Mesenteric fat pad (tissue), 1 donor: ENCODE data around the gene FAU. TPM values are rescaled to one million over a fixed set of nuclear protein-coding genes. Genes with fewer than 3 reads are reported as not detected.

Experiments used
- DNase-seq: peaks from one replicate; pipeline ENCODE4 v3.0.0-alpha.2; 2020; ENCODE audit warnings: low spot score
- total RNA-seq: library from RNA; stranded (reverse); fragmentation: NEBNext Ultra II Directional; extraction: Animal tissue kit (Norgen Biotek cat#: 25700); gene quantifications from one replicate; pipeline ENCODE4 v1.2.1, GENCODE V29; 2021
- donor health status: DM: yes; HTN: yes; CAD: no.

Gene FAU
- total RNA-seq, 1 donor from 2014 or later: 617 TPM

- no peak for DNase-seq
These were observed 12.4 kb downstream of the FAU start for GRCh38 chr11:65109231-65110198.

GRCh38 chr11:65108469-65109123, 13.3 kb downstream of the FAU start:
- DNase-seq: no peak

DNA sequence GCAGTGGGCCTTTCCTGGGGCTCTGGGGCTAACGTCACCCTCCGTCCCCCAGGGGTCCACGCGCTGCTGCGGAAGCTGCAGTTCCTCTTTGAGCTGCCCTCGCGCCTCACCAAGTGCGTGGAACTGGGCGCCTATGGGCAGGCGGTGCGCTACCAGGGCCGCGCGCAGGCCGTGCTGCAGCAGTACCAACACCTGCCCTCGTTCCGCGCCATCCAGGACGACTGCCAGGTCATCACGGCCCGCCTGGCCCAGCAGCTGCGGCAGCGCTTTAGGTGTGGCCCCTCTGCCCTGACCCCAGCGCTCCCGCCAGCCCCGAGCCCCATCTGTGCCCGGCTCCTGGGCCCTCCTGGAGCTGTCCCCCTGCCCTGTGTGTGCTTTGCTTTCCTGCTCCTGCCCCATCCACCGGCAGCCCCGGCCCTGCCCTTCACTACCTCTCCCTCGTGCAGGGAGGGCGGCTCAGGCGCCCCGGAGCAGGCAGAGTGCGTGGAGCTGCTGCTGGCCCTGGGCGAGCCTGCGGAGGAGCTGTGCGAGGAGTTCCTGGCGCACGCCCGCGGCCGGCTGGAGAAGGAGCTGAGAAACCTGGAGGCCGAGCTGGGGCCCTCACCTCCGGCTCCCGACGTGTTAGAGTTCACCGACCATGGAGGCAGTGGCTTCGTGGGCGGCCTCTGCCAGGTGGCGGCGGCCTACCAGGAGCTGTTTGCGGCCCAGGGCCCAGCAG, 14.0 kb downstream of the FAU start:
- no peak for DNase-seq

DNA sequence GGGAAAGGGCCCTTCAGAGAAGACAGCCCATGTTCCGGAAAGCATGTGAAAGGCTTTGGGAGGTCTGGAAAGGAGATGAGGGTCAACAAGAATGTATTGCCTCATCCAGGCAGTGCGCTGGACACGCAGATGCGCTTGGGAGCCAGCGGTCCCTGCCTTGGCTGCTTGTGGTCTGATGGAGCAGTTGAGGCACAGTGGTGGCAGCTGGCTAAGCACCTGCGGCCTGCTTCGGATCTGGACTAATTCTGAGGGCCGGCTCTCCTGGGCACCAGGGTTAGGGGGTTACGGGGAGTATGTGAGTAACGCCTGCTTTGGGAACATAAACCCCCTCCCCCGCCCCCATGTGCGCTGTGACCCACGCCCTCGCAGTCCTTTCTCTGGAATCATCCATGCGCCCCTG, 14.9 kb downstream of the FAU start:
- no peak for DNase-seq

- no peak for DNase-seq
These were observed 17.3 kb downstream of the FAU start for GRCh38 chr11:65104628-65105027.

DNA sequence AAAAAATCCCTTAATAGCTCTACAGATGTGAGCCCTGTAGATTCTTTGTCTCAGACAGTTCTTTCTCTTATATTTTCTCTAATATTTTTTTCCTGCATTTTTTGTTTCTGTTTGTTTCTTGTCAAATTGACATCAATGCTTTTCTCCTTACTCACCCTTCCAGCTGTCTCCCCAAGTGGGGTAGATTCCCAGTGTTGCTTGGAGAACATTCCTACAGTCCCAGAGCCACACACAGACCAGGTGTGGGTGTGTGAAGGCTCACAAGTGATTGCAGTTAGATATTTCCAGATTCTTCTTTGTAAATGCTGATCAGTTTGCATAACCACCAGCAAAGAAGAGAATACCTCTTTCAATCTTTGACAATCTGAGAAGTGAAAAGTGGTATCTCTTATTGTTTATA, 18.5 kb downstream of the FAU start:
- no peak for DNase-seq

DNA sequence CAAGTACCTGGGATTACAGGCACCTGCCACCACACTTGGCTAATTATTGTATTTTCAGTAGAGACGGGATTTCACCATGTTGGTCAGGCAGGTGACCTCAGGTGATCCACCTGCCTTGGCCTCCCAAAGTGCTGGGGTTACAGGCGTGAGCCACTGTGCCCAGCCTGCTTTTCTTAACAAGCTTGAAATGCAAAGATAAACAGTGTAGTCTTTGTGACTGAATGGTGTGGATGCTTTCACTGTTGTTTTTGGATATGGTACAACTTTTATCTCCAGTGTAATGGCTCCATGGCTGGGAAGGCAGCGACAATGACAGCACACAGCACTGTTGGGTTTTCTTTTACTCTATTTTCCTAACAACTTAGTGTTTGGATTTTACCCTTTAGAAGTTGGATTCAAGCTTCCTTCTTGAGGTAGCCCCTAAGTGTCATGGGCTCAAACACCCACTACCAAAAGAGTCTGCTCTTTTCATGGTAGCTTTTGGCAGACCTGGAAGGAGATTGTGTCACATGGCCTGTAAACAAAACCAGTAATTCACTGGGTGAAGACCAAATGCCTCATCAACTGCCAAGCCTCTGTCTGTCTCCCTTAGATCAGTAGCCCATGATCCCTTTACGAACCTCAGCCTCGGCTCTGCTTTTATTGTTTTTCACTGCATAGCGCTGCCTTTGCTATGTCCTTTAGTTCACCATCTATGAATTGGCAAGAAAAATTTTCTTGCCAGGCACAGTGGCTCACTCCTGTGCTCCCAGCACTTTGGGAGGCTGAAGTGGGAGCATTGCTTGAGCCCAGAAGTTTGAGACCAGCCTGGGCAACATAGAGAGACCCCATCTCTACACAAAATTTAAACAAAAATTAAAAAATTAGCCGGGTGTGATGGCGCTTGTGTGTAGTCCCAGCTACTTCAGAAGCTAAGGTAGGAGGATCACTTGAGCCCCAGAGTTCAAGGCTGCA, 19.5 kb downstream of the FAU start:
- no peak for DNase-seq

- no peak for DNase-seq
These were observed 21.1 kb downstream of the FAU start for GRCh38 chr11:65100674-65101350.

DNA sequence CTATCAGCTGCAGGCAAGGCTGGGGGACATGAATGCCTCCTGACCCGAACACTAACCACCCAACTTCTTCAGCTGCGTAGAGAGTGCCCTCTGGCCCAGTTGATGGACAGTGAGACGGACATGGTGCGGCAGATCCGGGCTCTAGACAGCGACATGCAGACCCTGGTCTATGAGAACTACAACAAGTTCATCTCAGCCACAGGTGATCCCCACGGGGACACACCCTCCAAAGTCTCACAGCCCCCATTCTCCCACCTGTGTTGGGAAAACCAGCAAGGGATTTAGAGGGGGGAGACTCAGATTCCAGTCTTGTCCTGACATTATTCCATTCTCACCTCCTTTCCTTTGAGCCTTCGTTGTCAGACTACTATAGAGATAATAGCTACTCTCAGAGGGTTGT, 25.0 kb downstream of the FAU start:
- DNase-seq: no peak

DNA sequence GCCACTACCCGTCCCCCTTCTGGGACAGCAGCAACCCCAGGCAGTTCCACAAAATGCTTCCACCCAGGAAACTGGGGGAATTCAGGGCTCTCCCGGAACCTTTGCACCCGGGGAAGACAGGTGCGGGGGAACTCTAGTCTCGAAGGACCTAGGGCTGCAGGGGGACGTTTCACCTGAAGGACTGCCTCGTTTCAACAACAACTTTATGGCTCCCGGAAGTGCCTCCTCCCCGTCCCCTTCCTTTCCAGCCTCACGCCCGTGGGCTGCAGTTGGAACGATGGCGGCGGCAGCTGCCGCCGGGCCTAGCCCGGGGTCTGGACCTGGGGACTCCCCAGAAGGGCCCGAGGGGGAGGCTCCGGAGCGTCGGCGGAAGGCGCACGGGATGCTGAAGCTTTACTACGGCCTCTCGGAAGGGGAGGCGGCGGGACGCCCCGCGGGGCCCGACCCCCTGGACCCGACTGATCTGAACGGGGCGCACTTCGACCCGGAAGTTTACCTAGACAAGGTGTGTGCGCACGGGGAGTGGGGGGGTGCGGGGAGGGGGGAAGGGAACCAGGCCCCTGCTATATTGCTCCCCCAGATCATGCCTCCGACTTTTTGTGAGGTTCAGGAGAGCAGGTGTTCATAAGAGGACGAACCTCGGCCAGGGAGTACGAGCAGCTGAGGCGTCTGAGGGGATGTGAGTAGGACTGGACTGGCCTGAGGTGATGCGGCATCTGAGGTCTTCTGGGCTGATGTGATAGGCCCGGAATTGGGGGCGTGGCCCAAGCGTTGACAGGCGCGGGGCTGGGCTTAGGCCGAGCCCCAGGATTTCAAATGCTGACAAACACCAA, 25.7 kb downstream of the FAU start, which contains the start of gene VPS51:
TSS of gene VPS51 (plus strand) at position 241 of the 833 bp plus-strand sequence. CDS start at position 278, 37 bp downstream.
- DNase-seq: no peak

DNA sequence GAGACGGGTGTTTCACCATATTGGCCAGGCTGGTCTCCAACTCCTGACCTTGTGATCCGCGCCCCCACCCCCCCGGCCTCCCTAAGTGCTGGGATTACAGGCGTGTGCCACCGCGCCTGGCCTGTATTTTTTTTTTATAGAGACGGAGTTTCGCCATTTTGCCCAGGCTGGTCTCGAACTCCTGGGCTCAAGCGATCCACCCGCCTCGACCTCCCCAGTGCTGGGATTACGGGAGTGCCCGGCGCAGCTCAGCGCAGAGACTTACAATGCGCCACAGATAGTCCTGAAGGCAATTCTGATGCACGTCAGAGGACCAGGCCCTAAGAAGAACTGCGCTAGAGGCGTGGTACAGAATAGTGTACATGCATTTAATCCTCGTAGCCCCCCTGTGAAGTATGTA, 26.5 kb downstream of the FAU start:
- no peak for DNase-seq

GRCh38 chr11:65090628-65091027, 31.3 kb downstream of the FAU start:
- DNase-seq: no peak

DNA sequence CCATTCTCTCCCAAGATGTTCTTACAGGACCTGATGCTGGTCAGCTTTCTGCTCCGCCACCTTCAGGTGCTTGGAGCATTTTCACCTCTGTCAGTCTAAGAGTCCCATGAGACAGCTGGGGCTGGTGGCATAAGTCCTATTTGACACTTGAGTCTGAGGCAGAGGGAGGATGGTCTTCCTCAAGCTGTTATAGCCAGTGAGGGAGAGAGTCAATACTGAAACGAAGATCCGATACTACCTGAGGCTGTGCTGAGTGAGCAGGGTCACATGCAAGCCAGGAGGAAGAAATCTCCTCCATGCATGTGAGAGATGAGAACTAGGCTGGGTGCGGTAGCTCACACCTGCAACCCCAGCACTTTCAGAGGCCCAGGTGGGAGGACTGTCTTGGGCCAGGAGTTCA, 32.3 kb downstream of the FAU start:
- DNase-seq: no peak

DNA sequence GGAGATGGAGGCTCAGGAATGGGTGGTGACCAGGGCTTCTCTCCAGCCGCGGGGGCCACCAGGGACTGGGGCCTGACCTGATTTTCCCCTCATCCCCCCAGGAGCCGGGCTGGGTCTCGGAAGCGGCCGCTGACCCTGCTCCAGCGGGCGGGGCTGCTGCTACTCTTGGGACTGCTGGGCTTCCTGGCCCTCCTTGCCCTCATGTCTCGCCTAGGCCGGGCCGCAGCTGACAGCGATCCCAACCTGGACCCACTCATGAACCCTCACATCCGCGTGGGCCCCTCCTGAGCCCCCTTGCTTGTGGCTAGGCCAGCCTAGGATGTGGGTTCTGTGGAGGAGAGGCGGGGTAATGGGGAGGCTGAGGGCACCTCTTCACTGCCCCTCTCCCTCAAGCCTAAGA, 34.1 kb downstream of the FAU start:
- no peak for DNase-seq

GRCh38 chr11:65087216-65087615, 34.7 kb downstream of the FAU start:
- DNase-seq: no peak

DNA sequence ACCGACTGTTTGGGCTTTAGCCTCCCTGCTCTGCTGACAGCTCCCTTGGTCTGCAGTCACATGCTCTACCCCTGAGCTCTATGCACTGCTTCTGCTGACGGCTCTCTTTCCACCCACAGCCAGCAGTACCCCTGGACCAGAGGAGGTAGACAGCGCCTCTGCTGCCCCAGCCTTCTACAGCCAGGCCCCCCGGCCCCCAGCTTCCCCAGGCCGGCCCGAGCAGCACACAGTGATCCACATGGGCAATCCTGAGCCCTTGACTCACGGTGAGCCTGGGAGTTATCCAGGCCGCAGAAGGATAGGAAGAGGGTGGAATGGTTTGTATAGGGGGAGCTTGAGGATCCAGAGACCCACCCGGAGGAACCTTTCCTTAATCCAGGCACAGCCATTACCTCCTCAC, 35.1 kb downstream of the FAU start:
- no peak for DNase-seq

DNA sequence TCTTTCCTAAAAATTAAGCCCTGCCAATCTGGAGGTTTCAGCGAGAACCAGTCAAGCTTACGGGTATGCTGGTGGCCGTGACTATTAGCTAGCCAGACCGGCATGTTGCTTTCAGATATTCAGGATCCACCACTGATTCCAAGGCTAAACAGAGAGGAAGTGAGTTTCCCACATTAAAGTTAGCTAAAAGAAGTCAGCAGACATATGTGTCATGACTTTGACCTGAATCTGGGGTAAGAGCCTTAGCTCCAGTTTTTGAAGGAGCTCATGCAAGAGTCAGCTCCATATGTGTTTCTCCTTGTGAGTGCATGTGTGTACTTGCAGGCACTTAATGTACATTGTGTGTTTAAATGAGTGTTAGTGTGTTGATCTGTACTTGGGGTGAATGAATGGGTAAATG, 36.5 kb downstream of the FAU start:
- DNase-seq: no peak

DNA sequence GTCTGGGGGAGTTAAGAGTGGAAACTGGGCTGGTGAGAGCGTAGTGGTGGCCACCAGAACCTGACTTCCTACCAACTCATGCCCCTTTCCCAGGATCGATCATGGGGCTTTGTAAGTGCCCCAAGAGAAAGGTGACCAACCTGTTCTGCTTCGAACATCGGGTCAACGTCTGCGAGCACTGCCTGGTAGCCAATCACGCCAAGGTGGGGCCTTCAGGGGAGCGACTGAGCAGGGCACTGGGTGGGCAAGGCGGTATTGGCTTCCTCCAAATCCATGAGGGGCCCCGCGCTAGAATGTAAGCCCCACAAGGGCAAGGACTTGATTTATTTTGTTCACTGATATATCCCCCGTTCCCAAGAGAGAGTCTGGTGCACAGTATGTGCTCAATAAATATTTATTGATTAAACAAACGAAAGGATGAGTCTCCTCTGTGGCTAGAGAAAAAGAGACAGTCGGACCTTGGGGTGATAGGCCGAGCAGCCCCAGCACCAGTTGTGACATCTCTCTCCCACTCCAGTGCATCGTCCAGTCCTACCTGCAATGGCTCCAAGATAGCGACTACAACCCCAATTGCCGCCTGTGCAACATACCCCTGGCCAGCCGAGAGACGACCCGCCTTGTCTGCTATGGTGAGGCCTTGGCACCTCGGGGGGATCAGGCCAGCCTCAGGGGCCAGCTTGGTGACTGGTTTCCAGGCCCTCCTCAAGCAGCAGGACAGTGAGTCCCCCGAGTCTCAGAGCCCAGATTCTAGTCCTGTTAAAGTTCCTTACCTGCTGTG, 37.1 kb downstream of the FAU start:
- DNase-seq: no peak
